ENCODE measurements around the gene TTLL1. TPM values are rescaled to one million over a fixed set of nuclear protein-coding genes. Genes with fewer than 3 reads are reported as not detected.

TTLL1 gene
- total RNA-seq, 1 experiment from 2014 or later = 4.6 TPM

DNA sequence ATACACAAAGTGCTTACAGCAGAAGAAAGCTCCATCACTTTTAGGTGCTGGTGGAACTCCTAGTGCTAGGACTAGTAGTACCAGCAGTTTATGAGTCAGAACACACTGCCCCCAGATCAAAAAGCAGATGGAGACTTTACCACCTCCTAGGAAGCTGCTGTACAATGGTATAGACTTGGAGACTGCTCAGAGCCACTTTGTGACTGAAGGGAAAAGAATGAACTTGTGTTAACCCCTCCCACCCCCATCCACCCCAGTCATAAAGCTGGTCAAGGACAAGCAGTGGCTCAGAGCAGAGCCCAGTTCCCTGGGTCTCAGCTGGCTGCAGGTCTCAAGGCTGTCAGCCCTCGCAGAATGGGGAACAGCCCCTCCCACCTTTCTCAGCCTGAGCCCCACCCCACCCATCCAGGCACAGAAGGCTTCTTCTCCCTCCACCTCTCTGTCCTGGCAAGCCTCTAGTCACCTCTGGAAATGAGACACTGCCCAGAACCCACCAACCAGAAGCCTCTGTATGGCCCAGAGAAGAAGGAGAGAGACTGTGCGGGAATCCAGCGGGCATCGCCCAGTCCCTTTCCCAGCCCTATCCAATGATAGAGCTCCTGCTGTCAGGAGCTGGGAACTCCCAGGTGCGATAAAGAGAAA lies 98.1 kb downstream of the TTLL1 start:
- Histone ChIP-seq H3K4me1 (ENCODE audit: control insufficient read depth, insufficient read depth, low read length) (peaks cover 19% of the 10 kb centered on the region), H3K4me3 (ENCODE audit: low read depth in 2 of 2, low read length in 2 of 2) (no peak overlapping the region)
- POLR2A ChIA-PET = interaction anchor here (0.6 kb wide), 1 partner anchor 63 kb away, joined by 5 read pairs; no protein-coding TSS in a partner anchor

DNA sequence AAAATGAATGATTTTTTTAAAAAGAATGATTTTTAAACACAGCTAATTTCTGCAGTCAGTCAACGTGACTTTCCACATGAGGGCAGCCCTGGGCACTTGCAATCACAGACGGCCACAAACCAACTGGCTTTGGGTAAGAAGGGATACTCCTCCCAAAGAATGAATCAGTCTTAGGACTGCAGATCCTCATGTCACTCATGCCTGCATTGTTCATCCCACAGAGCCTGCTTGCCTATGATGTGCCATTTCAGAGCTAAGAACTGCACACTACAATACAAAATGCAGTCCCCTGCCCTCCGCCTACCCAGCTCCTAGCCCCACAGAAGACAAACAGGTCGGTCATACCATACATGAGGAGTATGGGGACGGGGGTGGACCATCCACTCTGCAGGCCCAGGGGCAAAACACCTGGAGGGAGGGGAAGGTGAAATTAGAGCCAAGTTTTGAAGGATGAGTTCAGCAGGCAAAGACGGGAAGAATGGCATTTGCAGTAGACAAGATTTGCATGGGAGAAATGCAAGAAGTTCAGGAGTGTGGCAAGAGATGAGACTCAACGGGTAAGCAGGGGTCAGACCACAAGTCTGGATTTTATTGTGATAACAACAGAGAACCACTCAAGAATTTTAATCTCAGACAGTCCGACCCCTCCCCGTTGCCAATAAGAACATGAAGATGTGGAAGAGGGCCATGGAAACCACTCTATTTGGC lies 98.9 kb downstream of the TTLL1 start:
- TF ChIP-seq SIN3A (IDR thresholded peaks at IDR 0.05; ENCODE audit: borderline replicate concordance, insufficient read depth, low read depth, low read length) (no peak), POLR2AphosphoS5 (IDR thresholded peaks at IDR 0.05; ENCODE audit: low read depth, low read length) (no peak), TCF7L2 (IDR thresholded peaks at IDR 0.05; ENCODE audit: low read depth, low read length) (no peak)
- TF ChIP-seq, protein P1, sequence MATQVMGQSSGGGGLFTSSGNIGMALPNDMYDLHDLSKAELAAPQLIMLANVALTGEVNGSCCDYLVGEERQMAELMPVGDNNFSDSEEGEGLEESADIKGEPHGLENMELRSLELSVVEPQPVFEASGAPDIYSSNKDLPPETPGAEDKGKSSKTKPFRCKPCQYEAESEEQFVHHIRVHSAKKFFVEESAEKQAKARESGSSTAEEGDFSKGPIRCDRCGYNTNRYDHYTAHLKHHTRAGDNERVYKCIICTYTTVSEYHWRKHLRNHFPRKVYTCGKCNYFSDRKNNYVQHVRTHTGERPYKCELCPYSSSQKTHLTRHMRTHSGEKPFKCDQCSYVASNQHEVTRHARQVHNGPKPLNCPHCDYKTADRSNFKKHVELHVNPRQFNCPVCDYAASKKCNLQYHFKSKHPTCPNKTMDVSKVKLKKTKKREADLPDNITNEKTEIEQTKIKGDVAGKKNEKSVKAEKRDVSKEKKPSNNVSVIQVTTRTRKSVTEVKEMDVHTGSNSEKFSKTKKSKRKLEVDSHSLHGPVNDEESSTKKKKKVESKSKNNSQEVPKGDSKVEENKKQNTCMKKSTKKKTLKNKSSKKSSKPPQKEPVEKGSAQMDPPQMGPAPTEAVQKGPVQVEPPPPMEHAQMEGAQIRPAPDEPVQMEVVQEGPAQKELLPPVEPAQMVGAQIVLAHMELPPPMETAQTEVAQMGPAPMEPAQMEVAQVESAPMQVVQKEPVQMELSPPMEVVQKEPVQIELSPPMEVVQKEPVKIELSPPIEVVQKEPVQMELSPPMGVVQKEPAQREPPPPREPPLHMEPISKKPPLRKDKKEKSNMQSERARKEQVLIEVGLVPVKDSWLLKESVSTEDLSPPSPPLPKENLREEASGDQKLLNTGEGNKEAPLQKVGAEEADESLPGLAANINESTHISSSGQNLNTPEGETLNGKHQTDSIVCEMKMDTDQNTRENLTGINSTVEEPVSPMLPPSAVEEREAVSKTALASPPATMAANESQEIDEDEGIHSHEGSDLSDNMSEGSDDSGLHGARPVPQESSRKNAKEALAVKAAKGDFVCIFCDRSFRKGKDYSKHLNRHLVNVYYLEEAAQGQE (IDR thresholded peaks at IDR 0.05; ENCODE audit: insufficient read depth in 1 of 2, low read depth in 2 of 2, low read length in 1 of 2) = no peak
- TF ChIP-seq, protein P2, sequence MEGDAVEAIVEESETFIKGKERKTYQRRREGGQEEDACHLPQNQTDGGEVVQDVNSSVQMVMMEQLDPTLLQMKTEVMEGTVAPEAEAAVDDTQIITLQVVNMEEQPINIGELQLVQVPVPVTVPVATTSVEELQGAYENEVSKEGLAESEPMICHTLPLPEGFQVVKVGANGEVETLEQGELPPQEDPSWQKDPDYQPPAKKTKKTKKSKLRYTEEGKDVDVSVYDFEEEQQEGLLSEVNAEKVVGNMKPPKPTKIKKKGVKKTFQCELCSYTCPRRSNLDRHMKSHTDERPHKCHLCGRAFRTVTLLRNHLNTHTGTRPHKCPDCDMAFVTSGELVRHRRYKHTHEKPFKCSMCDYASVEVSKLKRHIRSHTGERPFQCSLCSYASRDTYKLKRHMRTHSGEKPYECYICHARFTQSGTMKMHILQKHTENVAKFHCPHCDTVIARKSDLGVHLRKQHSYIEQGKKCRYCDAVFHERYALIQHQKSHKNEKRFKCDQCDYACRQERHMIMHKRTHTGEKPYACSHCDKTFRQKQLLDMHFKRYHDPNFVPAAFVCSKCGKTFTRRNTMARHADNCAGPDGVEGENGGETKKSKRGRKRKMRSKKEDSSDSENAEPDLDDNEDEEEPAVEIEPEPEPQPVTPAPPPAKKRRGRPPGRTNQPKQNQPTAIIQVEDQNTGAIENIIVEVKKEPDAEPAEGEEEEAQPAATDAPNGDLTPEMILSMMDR (IDR thresholded peaks at IDR 0.05) = no peak
- ChIA-PET CTCF (interaction anchor here (0.6 to 1.1 kb wide), 3 partner anchors 100 to 153 kb away, joined by 3 to 4 read pairs (median 3); no protein-coding TSS in a partner anchor), POLR2A (no interaction called here)
- in situ Hi-C loops (cut with HindIII; ENCODE audit: low pct_unique_long_range_greater_than_20kb, low sequenced_read_pairs) = no loop called here
- no peak overlapping the region for H3K27ac ChIP-seq (ENCODE audit: low read length)
- H3K4me3 ChIP-seq (ENCODE audit: low read depth in 2 of 2, low read length in 2 of 2) = no peak overlapping the region
- H3K9me3 ChIP-seq (ENCODE audit: control insufficient read depth, insufficient read depth, low read depth, low read length) = no peaks in the 10 kb centered on the region
- intact Hi-C loops (cut with micrococcal nuclease; ENCODE audit: unreplicated experiment) = no loop called here
- peaks cover 18% of the 10 kb centered on the region for H3K4me1 ChIP-seq (ENCODE audit: control insufficient read depth, insufficient read depth, low read length)
- H3K27me3 ChIP-seq (ENCODE audit: control insufficient read depth, insufficient read depth, low read length) = no peaks in the 10 kb centered on the region
- peak; percentile 24 for DNase-seq (ENCODE audit: low read depth, low spot score)
- ATAC-seq = peak; percentile 73
- BruUV-seq (replicated peaks) = no TSS peak
- H3K36me3 ChIP-seq (ENCODE audit: control insufficient read depth, insufficient read depth, low read length) = no peaks in the 10 kb centered on the region

More for the DNA sequence above, 98.1 kb downstream of the TTLL1 start:
- intact Hi-C loops (cut with micrococcal nuclease; ENCODE audit: unreplicated experiment) = no loop called here
- no peak for DNase-seq (ENCODE audit: low read depth, low spot score)
- peak; percentile 55 for ATAC-seq
- Histone ChIP-seq H3K36me3 (ENCODE audit: control insufficient read depth, insufficient read depth, low read length) (no peaks in the 10 kb centered on the region), H3K27me3 (ENCODE audit: control insufficient read depth, insufficient read depth, low read length) (no peaks in the 10 kb centered on the region), H3K27ac (ENCODE audit: low read length) (no peak overlapping the region), H3K9me3 (ENCODE audit: control insufficient read depth, insufficient read depth, low read depth, low read length) (no peaks in the 10 kb centered on the region)
- TF ChIP-seq, protein P1 (IDR thresholded peaks at IDR 0.05; ENCODE audit: insufficient read depth in 1 of 2, low read depth in 2 of 2, low read length in 1 of 2) = no peak
- no peak for TF ChIP-seq POLR2AphosphoS5 (IDR thresholded peaks at IDR 0.05; ENCODE audit: low read depth, low read length)
- TF ChIP-seq, protein P2 (IDR thresholded peaks at IDR 0.05) = no peak
- no TSS peak for BruUV-seq (replicated peaks)
- in situ Hi-C loops (cut with HindIII; ENCODE audit: low pct_unique_long_range_greater_than_20kb, low sequenced_read_pairs) = no loop called here
- CTCF ChIA-PET = interaction anchor here (0.6 to 0.7 kb wide), 2 partner anchors 52 to 82 kb away, joined by 5 to 7 read pairs; no protein-coding TSS in a partner anchor

All from Panc1 (cell line).